Cardiac fibroblast (primary cell): ENCODE measurements around the gene ATRIP.

Experiments
- DNase-seq, 2 donors: peaks; one replicate each; pipeline versions ENCODE4 v3.0.0 to v3.0.0-alpha.2; 2010; ENCODE audit warnings: low read depth in 2 of 2
- H3K4me3 ChIP-seq, 2 donors: replicated peaks in 1 of 2; 1 replicate in 1 of 2; 2 replicates in 1 of 2; pipeline ENCODE4 v1.5.1; 2011; ENCODE audit warnings: low read depth in 2 of 2, low read length in 2 of 2, mild to moderate bottlenecking in 2 of 2, moderate library complexity in 1 of 2
- TF ChIP-seq, protein P1 (sequence below): IDR thresholded peaks from one replicate; pipeline ENCODE4 v1.5.1; 2011; ENCODE audit warnings: low read depth, mild to moderate bottlenecking, low read length, inconsistent platforms

The ATRIP gene

GRCh38 chr3:48416091-48416505 lies 30.4 kb upstream of the ATRIP start:
- no peak for DNase-seq
- TF ChIP-seq, protein P1, sequence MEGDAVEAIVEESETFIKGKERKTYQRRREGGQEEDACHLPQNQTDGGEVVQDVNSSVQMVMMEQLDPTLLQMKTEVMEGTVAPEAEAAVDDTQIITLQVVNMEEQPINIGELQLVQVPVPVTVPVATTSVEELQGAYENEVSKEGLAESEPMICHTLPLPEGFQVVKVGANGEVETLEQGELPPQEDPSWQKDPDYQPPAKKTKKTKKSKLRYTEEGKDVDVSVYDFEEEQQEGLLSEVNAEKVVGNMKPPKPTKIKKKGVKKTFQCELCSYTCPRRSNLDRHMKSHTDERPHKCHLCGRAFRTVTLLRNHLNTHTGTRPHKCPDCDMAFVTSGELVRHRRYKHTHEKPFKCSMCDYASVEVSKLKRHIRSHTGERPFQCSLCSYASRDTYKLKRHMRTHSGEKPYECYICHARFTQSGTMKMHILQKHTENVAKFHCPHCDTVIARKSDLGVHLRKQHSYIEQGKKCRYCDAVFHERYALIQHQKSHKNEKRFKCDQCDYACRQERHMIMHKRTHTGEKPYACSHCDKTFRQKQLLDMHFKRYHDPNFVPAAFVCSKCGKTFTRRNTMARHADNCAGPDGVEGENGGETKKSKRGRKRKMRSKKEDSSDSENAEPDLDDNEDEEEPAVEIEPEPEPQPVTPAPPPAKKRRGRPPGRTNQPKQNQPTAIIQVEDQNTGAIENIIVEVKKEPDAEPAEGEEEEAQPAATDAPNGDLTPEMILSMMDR = no peak
- no peak overlapping the region for H3K4me3 ChIP-seq

DNA sequence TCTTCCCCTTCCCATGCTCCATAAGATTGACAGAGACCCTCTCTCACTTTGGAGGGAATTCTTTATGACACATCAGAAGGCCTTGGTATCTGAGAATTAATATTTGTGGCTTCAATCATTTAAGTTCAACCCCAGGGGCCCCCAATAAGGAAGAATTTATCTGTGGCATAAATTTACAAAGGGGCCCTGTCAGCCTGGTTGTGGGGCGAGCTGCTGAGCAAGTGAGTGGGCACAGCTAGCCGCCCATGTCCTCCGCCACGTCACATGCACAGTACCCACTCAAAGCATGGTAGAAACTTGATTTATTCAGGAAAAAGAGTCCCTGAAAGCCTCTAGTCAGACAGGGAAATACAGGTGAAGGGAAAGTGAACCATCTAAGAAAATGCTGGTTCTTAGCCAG lies 30.0 kb upstream of the ATRIP start:
- TF ChIP-seq, protein P1 = no peak
- no peak overlapping the region for H3K4me3 ChIP-seq
- no peak for DNase-seq

- TF ChIP-seq, protein P1 = no peak
- H3K4me3 ChIP-seq = no peak overlapping the region
- no peak for DNase-seq
These were observed 28.9 kb upstream of the ATRIP start for GRCh38 chr3:48417529-48418108.

DNA sequence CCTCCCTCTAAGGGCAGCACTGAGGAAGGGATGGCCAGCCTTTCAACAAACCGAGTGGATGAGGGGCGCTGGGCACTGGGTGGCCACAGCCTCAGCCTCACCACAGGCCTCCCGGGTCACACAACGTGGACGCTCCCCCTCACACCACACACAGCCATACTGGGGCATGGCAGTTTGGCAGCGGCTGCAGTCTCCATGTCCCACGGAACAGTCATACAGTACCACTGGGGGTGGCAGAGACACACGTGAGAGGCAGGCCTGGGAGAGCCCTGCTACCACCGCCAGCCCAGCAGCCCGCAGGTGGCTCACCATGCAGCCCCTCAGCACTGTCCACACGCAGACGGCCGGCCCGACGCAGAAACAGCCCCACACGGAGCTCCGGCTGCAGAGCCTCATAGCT lies 28.4 kb upstream of the ATRIP start:
- no peak for DNase-seq
- no peak overlapping the region for H3K4me3 ChIP-seq
- TF ChIP-seq, protein P1 = no peak

GRCh38 chr3:48418651-48419050 lies 27.9 kb upstream of the ATRIP start:
- no peak overlapping the region for H3K4me3 ChIP-seq
- DNase-seq = no peak
- TF ChIP-seq, protein P1 = no peak

DNA sequence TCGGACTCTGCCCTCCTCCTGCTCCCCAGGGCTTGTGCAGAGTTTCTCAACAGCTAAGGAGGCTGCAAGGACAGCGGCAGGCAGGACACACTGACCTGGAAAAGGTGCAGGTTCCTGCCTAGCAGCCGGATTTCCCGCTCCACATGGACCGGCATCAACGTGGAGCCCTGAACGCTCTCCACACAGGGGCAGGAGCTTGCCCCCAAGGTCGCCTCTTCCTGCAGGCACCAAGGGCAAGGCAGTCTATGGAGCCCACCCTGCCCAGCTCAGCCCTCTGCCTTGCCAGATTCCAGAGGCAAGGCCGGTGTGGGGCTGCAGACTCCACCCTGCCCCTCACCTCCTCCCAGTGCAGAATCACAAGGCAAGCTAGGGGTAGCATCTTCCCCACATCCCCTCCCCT lies 27.4 kb upstream of the ATRIP start:
- TF ChIP-seq, protein P1 = no peak
- DNase-seq = no peak
- H3K4me3 ChIP-seq = no peak overlapping the region

DNA sequence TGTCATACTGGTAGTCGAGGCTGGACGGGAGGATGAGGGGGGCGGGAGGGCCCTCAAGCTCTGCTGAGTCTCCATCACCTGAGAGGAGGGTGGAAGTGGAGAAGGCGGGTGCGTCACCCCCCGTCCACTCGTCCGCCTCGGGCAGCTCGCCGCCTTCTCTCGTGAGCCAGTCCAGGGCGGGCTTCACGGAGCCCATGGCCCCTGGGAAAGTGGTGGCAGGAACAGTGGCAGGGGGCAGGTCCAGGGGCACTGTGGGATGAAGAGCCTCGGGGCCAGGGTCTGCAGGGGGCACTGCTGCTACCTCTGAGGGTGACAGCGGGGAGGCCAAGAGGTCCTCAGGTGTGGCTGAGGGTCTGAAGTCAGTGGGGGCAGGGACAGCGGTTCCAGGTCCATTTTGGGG lies 26.9 kb upstream of the ATRIP start:
- H3K4me3 ChIP-seq = no peak overlapping the region
- TF ChIP-seq, protein P1 = no peak
- no peak for DNase-seq
